ENCODE results near the gene CAMTA1.

The CAMTA1 gene

GRCh38 chr1:7454052-7454815 lies 669.0 kb downstream of the CAMTA1 start:
- DNase-seq (ENCODE audit: low spot score): peak; percentile 48

- no peak for DNase-seq (ENCODE audit: low spot score)
Observed at GRCh38 chr1:7454895-7455784, 669.9 kb downstream of the CAMTA1 start.

- DNase-seq (ENCODE audit: low spot score): no peak
Observed at GRCh38 chr1:7455796-7456721, 670.8 kb downstream of the CAMTA1 start.

- DNase-seq (ENCODE audit: low spot score): no peak
Observed at GRCh38 chr1:7456722-7457082, 671.4 kb downstream of the CAMTA1 start.

GRCh38 chr1:7457811-7458210 lies 672.6 kb downstream of the CAMTA1 start:
- no peak for DNase-seq (ENCODE audit: low spot score)

GRCh38 chr1:7458946-7459345 lies 673.7 kb downstream of the CAMTA1 start:
- DNase-seq (ENCODE audit: low spot score): no peak

- no peak for DNase-seq (ENCODE audit: low spot score)
Observed at GRCh38 chr1:7459914-7460313, 674.7 kb downstream of the CAMTA1 start.

GRCh38 chr1:7460807-7461206 lies 675.6 kb downstream of the CAMTA1 start:
- DNase-seq (ENCODE audit: low spot score): peak; percentile 55

- DNase-seq (ENCODE audit: low spot score): no peak
Observed at GRCh38 chr1:7462617-7463016, 677.4 kb downstream of the CAMTA1 start.

GRCh38 chr1:7463526-7463925 lies 678.3 kb downstream of the CAMTA1 start:
- DNase-seq (ENCODE audit: low spot score): no peak

- DNase-seq (ENCODE audit: low spot score): no peak
Observed at GRCh38 chr1:7464736-7465135, 679.5 kb downstream of the CAMTA1 start.

GRCh38 chr1:7467476-7468175 lies 682.4 kb downstream of the CAMTA1 start:
- DNase-seq (ENCODE audit: low spot score): no peak

GRCh38 chr1:7468248-7468647 lies 683.0 kb downstream of the CAMTA1 start:
- DNase-seq (ENCODE audit: low spot score): no peak

- DNase-seq (ENCODE audit: low spot score): no peak
Observed at GRCh38 chr1:7469255-7469938, 684.1 kb downstream of the CAMTA1 start.

- no peak for DNase-seq (ENCODE audit: low spot score)
Observed at GRCh38 chr1:7470904-7471638, 685.8 kb downstream of the CAMTA1 start.

- DNase-seq (ENCODE audit: low spot score): no peak
Observed at GRCh38 chr1:7471836-7472235, 686.6 kb downstream of the CAMTA1 start.

GRCh38 chr1:7473223-7474142 lies 688.2 kb downstream of the CAMTA1 start:
- no peak for DNase-seq (ENCODE audit: low spot score)

GRCh38 chr1:7474143-7474490 lies 688.9 kb downstream of the CAMTA1 start:
- DNase-seq (ENCODE audit: low spot score): no peak

GRCh38 chr1:7474786-7475502 lies 689.7 kb downstream of the CAMTA1 start:
- peak; percentile 55 for DNase-seq (ENCODE audit: low spot score)
